ENCODE data around the gene CGB2. TPM values are rescaled to one million over a fixed set of nuclear protein-coding genes. Genes with fewer than 3 reads are reported as not detected.

The CGB2 gene
- total RNA-seq, 2 donors from 2014 or later, result 0.57 TPM; not detected in 1

DNA sequence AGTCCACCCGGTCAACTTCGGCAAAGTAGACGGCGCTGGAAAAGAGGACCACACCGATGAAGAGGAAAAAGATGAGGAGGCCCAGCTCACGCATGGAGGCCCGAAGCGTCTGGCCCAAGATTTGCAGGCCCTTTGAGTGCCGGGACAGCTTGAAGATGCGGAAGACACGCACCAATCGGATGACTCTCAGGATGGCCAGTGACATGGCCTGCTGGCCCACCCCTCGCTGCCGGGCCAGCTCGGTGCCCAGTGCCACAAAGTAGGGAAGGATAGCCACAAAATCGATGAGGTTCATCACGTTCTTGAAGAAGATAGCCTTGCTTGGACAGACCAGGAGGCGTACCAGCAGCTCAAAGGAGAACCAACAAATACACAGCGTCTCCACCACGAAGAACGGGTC is 38.7 kb downstream of the CGB2 start:
- H3K9me3 Mint-ChIP-seq, result peaks cover 10% of the 10 kb centered on the region
- 92 to 96% methylated on average over 19 to 21 of the region's 21 CpGs for WGBS, 2 experiments (ENCODE audit: insufficient coverage in 1 of 2, insufficient read length in 1 of 2)
- H3K9ac ChIP-seq (ENCODE audit: extremely low read depth, low read length, poor library complexity, severe bottlenecking), result no peak overlapping the region

DNA sequence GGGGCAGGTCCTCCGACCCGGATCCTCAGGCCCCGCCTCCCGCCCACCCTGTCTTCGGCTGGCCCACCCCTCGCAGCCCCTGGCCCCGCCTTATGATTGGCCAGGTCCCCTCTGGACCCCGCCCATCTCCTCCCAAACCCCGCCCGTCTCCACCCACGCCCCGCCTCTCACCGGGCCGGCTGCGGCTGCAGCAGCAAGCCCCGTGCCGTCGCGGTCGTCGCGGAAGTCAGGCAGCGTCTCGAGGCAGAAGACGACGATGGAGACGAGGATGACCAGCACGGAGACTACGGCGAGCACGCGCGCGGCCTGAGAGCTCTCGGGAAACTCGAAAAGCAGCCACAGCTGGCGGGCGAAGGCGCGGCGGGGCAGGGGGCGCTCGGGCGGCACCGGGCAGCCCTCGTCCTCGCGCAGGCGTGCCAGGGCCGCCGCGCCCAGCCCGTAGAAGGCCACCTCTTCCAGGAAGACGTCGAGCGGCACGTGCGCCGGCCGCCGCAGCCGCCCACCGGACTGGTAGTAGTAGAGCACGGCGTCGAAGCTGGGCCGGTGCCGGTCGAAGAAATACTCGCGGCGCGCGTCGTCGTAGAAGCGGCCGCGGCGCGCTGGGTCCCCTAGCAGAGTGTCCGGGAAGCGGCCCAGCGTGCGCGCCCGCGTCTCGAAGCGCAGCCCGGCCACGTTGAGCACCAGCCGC is 40.3 kb downstream of the CGB2 start:
- H3K36me3 ChIP-seq (ENCODE audit: control insufficient read depth, insufficient read depth, low read length), result no peaks in the 10 kb centered on the region
- H3K4me3 Mint-ChIP-seq, result peak overlapping the region; percentile 21
- WGBS, 2 experiments (ENCODE audit: insufficient coverage in 1 of 2, insufficient read length in 1 of 2), result 20 to 25% methylated on average over 43 to 93 of the region's 93 CpGs
- H3K27ac ChIP-seq (ENCODE audit: low read depth, low read length), result no peak overlapping the region
- no peaks in the 10 kb centered on the region for H3K4me1 ChIP-seq (ENCODE audit: control insufficient read depth, insufficient read depth, low read length)
- no peak overlapping the region for H3K27ac Mint-ChIP-seq
- no peak overlapping the region for H3K4me3 ChIP-seq (ENCODE audit: low read length)
- no peak overlapping the region for H3K9ac ChIP-seq (ENCODE audit: extremely low read depth, low read length, poor library complexity, severe bottlenecking)
- H3K36me3 Mint-ChIP-seq (ENCODE audit: low read depth), result peaks cover 2% of the 10 kb centered on the region
- H3K27me3 ChIP-seq (ENCODE audit: control insufficient read depth, insufficient read depth, low read length, poor library complexity, severe bottlenecking), result peaks cover 69% of the 10 kb centered on the region
- H3K9me3 Mint-ChIP-seq, result peaks cover 10% of the 10 kb centered on the region
- H3K27me3 Mint-ChIP-seq (ENCODE audit: insufficient read depth), result peaks cover 83% of the 10 kb centered on the region
- no peaks in the 10 kb centered on the region for H3K4me1 Mint-ChIP-seq
- no peaks in the 10 kb centered on the region for H3K9me3 ChIP-seq (ENCODE audit: control insufficient read depth, low read length)
- TF ChIP-seq, protein P1, sequence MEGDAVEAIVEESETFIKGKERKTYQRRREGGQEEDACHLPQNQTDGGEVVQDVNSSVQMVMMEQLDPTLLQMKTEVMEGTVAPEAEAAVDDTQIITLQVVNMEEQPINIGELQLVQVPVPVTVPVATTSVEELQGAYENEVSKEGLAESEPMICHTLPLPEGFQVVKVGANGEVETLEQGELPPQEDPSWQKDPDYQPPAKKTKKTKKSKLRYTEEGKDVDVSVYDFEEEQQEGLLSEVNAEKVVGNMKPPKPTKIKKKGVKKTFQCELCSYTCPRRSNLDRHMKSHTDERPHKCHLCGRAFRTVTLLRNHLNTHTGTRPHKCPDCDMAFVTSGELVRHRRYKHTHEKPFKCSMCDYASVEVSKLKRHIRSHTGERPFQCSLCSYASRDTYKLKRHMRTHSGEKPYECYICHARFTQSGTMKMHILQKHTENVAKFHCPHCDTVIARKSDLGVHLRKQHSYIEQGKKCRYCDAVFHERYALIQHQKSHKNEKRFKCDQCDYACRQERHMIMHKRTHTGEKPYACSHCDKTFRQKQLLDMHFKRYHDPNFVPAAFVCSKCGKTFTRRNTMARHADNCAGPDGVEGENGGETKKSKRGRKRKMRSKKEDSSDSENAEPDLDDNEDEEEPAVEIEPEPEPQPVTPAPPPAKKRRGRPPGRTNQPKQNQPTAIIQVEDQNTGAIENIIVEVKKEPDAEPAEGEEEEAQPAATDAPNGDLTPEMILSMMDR (conservative IDR thresholded peaks at IDR 0.05), result no peak
- peak; percentile 95 for DNase-seq

More for the DNA sequence above, 38.7 kb downstream of the CGB2 start:
- Histone ChIP-seq H3K4me3 (ENCODE audit: low read length) (no peak overlapping the region), H3K27ac (ENCODE audit: low read depth, low read length) (no peak overlapping the region), H3K27me3 (ENCODE audit: control insufficient read depth, insufficient read depth, low read length, poor library complexity, severe bottlenecking) (peaks cover 79% of the 10 kb centered on the region), H3K4me1 (ENCODE audit: control insufficient read depth, insufficient read depth, low read length) (no peaks in the 10 kb centered on the region), H3K9me3 (ENCODE audit: control insufficient read depth, low read length) (no peaks in the 10 kb centered on the region), H3K36me3 (ENCODE audit: control insufficient read depth, insufficient read depth, low read length) (no peaks in the 10 kb centered on the region)
- Mint-ChIP-seq H3K4me3 (no peak overlapping the region), H3K36me3 (ENCODE audit: low read depth) (peaks cover 2% of the 10 kb centered on the region), H3K27ac (no peak overlapping the region), H3K27me3 (ENCODE audit: insufficient read depth) (peaks cover 93% of the 10 kb centered on the region), H3K4me1 (peaks cover 3% of the 10 kb centered on the region)
- TF ChIP-seq, protein P1 (conservative IDR thresholded peaks at IDR 0.05), result no peak
- DNase-seq, result no peak

DNA sequence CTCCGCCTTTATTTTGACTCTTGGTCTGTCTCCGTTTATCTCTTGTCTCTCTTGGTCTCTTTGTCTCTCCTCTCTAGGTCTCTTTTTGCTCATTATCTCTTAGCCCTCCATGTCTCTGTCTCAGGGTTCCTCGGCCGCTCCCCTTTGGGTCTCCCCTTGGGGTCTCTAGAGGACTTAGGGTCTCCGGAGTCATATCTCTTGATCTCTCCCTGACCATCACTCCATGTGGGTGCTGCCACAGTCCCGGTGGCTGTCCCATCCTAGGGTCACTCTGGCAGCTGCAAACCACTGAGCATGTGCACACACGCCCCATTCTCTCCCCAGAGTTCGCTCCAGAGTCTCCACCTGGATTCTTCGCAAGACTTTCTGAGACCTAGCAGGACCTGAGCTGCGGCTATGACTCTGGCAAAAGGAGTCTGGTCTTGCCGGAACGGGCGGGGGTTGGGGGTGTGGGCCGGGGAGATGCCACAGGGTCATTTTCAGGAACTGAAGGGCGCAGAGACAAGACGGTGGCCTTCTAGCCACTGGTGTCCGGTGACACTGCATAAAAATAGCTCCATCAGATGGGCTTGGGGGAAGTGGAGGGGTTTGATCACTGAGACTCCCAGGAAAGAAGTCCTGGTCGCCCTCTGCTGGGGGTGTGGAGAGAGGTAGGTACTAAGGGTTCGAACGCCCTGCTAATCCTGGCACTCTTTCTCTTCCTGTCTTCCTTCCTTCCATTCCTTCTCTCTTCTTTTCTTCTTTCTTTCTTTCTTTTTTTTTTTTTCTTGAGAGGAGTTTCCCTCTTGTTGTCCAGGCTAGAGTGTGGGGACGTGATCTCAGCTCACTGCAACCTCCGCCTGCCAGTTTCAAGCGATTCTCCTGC is 42.1 kb downstream of the CGB2 start:
- Mint-ChIP-seq H3K27ac (no peak overlapping the region), H3K9me3 (peaks cover 10% of the 10 kb centered on the region), H3K36me3 (ENCODE audit: low read depth) (peaks cover 2% of the 10 kb centered on the region), H3K4me1 (no peaks in the 10 kb centered on the region), H3K4me3 (no peak overlapping the region), H3K27me3 (ENCODE audit: insufficient read depth) (peaks cover 76% of the 10 kb centered on the region)
- TF ChIP-seq, protein P1 (conservative IDR thresholded peaks at IDR 0.05), result peak; percentile 70
- H3K4me3 ChIP-seq (ENCODE audit: low read length), result no peak overlapping the region
- peaks cover 56% of the 10 kb centered on the region for H3K27me3 ChIP-seq (ENCODE audit: control insufficient read depth, insufficient read depth, low read length, poor library complexity, severe bottlenecking)
- no peak overlapping the region for H3K9ac ChIP-seq (ENCODE audit: extremely low read depth, low read length, poor library complexity, severe bottlenecking)
- no peak overlapping the region for H3K27ac ChIP-seq (ENCODE audit: low read depth, low read length)
- WGBS, 2 experiments (ENCODE audit: insufficient coverage in 1 of 2, insufficient read length in 1 of 2), result 79 to 82% methylated on average over 18 to 21 of the region's 23 CpGs
- peak; percentile 80 for DNase-seq
- H3K4me1 ChIP-seq (ENCODE audit: control insufficient read depth, insufficient read depth, low read length), result no peaks in the 10 kb centered on the region
- H3K9me3 ChIP-seq (ENCODE audit: control insufficient read depth, low read length), result no peaks in the 10 kb centered on the region
- H3K36me3 ChIP-seq (ENCODE audit: control insufficient read depth, insufficient read depth, low read length), result no peaks in the 10 kb centered on the region
